Heart left ventricle (tissue), 16 donors: Measurements from ENCODE around the gene FOXL2NB. TPM values are rescaled to one million over a fixed set of nuclear protein-coding genes. Genes with fewer than 3 reads are reported as not detected.

Experiments
- ATAC-seq, 4 donors: fragments of 200-7000 bp; cut with Tn5 transposase; one replicate each; pipeline ENCODE4 v1.9.1; 2020 to 2022; ENCODE audit warnings: moderate library complexity in 4 of 4, mild to moderate bottlenecking in 3 of 4, moderate number of reproducible peaks in 1 of 4
- DNase-seq, 5 donors: peaks; one replicate each; pipeline ENCODE4 v3.0.0-alpha.2; 2020
- H3K27ac ChIP-seq, 12 donors: fragments of 200-600 bp; sonication (generic) in 4 of 12; one replicate each; pipeline versions ENCODE4 v1.5.0 to v1.8.0; 2016 to 2022; ENCODE audit warnings: mild to moderate bottlenecking in 2 of 12
- H3K27me3 ChIP-seq, 9 donors: fragments of 200-600 bp; sonication (generic) in 2 of 9; one replicate each; pipeline versions ENCODE4 v1.5.1 to v1.8.0; 2016 to 2022; ENCODE audit warnings: mild to moderate bottlenecking in 3 of 9
- H3K36me3 ChIP-seq, 9 donors: fragments of 200-600 bp; sonication (generic) in 2 of 9; one replicate each; pipeline versions ENCODE4 v1.5.0 to v1.8.0; 2018 to 2022; ENCODE audit warnings: mild to moderate bottlenecking in 2 of 9
- H3K4me1 ChIP-seq, 12 donors: fragments of 200-600 bp; sonication (generic) in 4 of 12; one replicate each; pipeline versions ENCODE4 v1.5.0 to v1.8.0; 2016 to 2022; ENCODE audit warnings: mild to moderate bottlenecking in 3 of 12
- H3K4me3 ChIP-seq, 12 donors: fragments of 200-600 bp; sonication (generic) in 4 of 12; one replicate each; pipeline versions ENCODE4 v1.5.0 to v1.8.0; 2017 to 2022; ENCODE audit warnings: mild to moderate bottlenecking in 9 of 12, moderate library complexity in 4 of 12
- H3K9me3 ChIP-seq, 12 donors: fragments of 200-600 bp; sonication (generic) in 4 of 12; one replicate each; pipeline versions ENCODE4 v1.5.0 to v1.8.0; 2016 to 2022; ENCODE audit warnings: mild to moderate bottlenecking in 1 of 12
- POLR2A ChIP-seq, 2 donors: fragments of 450-650 bp; IDR thresholded peaks; one replicate each; pipeline ENCODE4 v1.6.1; 2017; ENCODE audit warnings: antibody characterized with exemption in 2 of 2, mild to moderate bottlenecking in 2 of 2, moderate library complexity in 2 of 2
- WGBS, 4 donors: extraction: QIAGEN DNeasy Blood & Tissue Kit in 2 of 4; methylation state at CpG; one replicate each; pipeline versions ENCODE4 v1.1.5 to v1.1.7; 2013 to 2018; 5-methylcytosine and 5-hydroxymethylcytosine counted together
- intact Hi-C, 10 donors: fragments of 100-400 bp; cut with DNase I; formaldehyde crosslinking; loops; one replicate each; pipeline versions ENCODE4 v1.11.1 to v1.14.2; 2022
- polyA plus RNA-seq, 2 donors: library from polyadenylated mRNA; stranded (reverse); fragments of 200-250 nt; gene quantifications; one replicate each; pipeline ENCODE4 v1.2.3, GENCODE V29; 2013
- total RNA-seq, 9 donors: library from RNA; depleted of rRNA in 2 of 9; stranded (reverse); fragments of >200 nt in 2 of 9; fragmentation: NEBNext Ultra II Directional in 3 of 9; extraction: Animal tissue kit (Norgen Biotek cat#: 25700) in 3 of 9; gene quantifications; one replicate each; pipeline versions ENCODE4 v1.1.0 to v1.2.4, GENCODE V29; 2016 to 2023
- TF ChIP-seq, protein P1 (sequence below), 12 donors: fragments of 200-600 bp; sonication (generic) in 4 of 12; IDR thresholded peaks; one replicate each; pipeline versions ENCODE4 v1.5.0 to v1.8.0; 2018 to 2022; ENCODE audit warnings: antibody characterized with exemption in 12 of 12, mild to moderate bottlenecking in 5 of 12
- donor health status: ischemic (EF 13 %, LVEDD 7.1; RV severe dilation, severe dysfunction).
- donor health status: healthy with polysubstance abuse.
- donor health status: DM: no; HTN: yes; CAD: no.
- donor health status: DM: no; HTN: no; CAD: no.
- donor health status: ischemic (EF 25% LVEDD 6.9; RV normal size, moderate dysfunction).
- donor health status: ischemic (EF 25% LVEDD 5.7; RV mildly dilated, moderate dysfunction).
- donor health status: healthy.
- donor health status: DM: yes; HTN: yes; CAD: no.
- donor health status: ischemic (EF 35%, LVEDD 5.7; RV mildly dilated, moderate dysfunction).
- donor health status: nonischemic (EF 11% LVEDD 7.7; RV severe dilation, severe dysfunction).
- donor health status: DM: yes; HTN: yes; CAD: no.
- donor health status: PGD.
- donor health status: ischemic (EF 29% LVEDD 5.4; RV normal size, mild dysfunction).
- donor health status: nonischemic (EF 23%, LVEDD 6.1; RV moderate dilation, normal function).

The FOXL2NB gene
- total and polyA plus RNA-seq, 11 donors = 0.25 TPM; not detected in 10

DNA sequence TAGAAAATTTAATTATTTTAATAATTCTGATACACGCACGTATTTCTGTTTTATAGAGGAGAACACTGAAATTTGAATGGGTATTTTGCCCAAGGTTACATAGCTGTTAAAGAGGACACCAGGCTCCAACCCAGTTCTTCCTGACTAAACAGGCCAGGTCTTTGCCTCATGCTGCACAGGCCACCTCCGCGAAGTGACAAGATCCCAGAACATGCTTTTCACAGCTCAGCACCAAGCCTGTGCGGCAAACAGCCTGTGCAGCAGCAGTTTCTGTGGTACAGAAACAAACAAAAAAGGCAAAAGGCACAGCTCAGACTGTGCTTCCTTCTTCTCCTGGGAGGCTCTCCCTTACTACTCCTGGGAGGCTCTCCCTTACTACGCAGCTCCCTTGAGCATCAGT lies 6.6 kb upstream of the FOXL2NB start:
- H3K4me1 ChIP-seq = peaks cover 7 to 60% (median 52%) of the 10 kb centered on the region in 12 donors
- H3K36me3 ChIP-seq = no peaks in the 10 kb centered on the region
- 55 to 66% (median 63%) methylated on average over 6 of the region's 6 CpGs for WGBS, 4 donors
- TF ChIP-seq, protein P1, sequence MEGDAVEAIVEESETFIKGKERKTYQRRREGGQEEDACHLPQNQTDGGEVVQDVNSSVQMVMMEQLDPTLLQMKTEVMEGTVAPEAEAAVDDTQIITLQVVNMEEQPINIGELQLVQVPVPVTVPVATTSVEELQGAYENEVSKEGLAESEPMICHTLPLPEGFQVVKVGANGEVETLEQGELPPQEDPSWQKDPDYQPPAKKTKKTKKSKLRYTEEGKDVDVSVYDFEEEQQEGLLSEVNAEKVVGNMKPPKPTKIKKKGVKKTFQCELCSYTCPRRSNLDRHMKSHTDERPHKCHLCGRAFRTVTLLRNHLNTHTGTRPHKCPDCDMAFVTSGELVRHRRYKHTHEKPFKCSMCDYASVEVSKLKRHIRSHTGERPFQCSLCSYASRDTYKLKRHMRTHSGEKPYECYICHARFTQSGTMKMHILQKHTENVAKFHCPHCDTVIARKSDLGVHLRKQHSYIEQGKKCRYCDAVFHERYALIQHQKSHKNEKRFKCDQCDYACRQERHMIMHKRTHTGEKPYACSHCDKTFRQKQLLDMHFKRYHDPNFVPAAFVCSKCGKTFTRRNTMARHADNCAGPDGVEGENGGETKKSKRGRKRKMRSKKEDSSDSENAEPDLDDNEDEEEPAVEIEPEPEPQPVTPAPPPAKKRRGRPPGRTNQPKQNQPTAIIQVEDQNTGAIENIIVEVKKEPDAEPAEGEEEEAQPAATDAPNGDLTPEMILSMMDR (IDR thresholded peaks at IDR 0.05) = no peak
- TF ChIP-seq POLR2A (IDR thresholded peaks at IDR 0.05) = no peak
- H3K4me3 ChIP-seq = peak overlapping the region in 1 of 12 donors; percentile 5
- no peak overlapping the region for H3K27ac ChIP-seq
- DNase-seq (no peak), ATAC-seq (no peak)
- intact Hi-C loops = no loop called here
- peaks cover 88 to 100% (median 97%) of the 10 kb centered on the region in 9 donors for H3K27me3 ChIP-seq
- H3K9me3 ChIP-seq = no peaks in the 10 kb centered on the region

DNA sequence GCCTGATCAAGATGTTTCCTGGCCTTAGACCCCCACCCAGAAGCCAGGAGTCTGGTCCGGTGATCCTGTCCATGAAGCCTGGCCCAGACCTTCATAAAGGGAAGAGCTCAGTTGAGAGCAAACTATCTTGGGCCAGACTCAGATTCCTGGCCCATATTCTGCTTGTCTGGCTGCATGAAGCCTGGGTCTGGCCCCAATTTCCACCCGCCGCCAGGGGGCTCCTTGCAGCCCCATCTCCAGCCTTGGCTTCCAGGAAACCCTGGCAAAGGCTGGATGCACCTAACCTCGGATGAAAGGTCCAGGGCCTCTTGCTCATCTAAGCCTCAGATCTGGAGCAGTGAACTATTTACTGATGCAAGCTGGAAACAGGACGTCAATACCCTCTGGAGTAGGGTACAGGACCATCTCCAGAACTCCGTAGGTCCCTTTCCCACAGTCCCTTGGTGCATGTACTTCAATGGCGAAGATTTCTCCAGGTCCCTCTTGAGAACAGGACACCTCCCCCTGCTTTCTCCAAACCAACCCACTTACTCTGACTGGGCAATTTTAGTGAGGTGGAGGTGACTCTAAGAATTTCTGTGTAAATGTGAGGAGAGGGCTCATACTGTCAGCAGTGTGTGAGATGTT lies 5.6 kb upstream of the FOXL2NB start:
- peaks cover 11 to 61% (median 50%) of the 10 kb centered on the region in 12 donors for H3K4me1 ChIP-seq
- no peak for DNase-seq
- TF ChIP-seq, protein P1 (IDR thresholded peaks at IDR 0.05) = peak in 8 of 12 donors; percentile 16 to 42 (median 27)
- TF ChIP-seq POLR2A (IDR thresholded peaks at IDR 0.05) = no peak
- peak overlapping the region in 1 of 12 donors; percentile 5 for H3K4me3 ChIP-seq
- no peaks in the 10 kb centered on the region for H3K36me3 ChIP-seq
- peaks cover 94 to 100% (median 98%) of the 10 kb centered on the region in 9 donors for H3K27me3 ChIP-seq
- H3K9me3 ChIP-seq = no peaks in the 10 kb centered on the region
- WGBS, 4 donors = 49 to 78% (median 66%) methylated on average over 4 to 7 of the region's 7 CpGs
- intact Hi-C loops = no loop called here
- ATAC-seq = no peak
- no peak overlapping the region for H3K27ac ChIP-seq

DNA sequence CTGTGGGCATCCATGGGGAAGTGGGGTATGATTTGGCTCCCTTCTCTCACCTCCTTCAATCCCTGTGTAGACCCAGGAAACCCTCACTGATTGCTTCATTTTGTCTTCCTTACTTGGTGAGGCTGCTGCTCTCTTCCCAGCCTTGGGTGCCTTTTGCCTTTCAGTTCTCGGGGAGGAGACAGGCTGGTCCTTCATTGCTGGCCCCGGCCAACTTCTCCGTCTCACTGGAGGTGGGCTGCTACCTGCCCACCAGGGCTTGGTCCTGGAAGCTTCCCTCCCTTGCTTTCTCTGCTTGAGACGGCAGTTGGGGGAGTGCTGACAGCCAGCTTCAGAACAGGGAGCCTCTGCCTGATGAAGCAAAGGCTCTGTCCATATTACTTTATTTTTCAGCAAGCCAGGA lies 4.7 kb upstream of the FOXL2NB start:
- Histone ChIP-seq H3K9me3 (no peaks in the 10 kb centered on the region), H3K27me3 (peaks cover 94 to 100% (median 98%) of the 10 kb centered on the region in 9 donors), H3K36me3 (no peaks in the 10 kb centered on the region), H3K27ac (no peak overlapping the region), H3K4me1 (peaks cover 11 to 61% (median 49%) of the 10 kb centered on the region in 12 donors), H3K4me3 (no peak overlapping the region)
- intact Hi-C loops = no loop called here
- WGBS, 4 donors = 70 to 78% (median 74%) methylated on average over 4 of the region's 4 CpGs
- ATAC-seq (no peak), DNase-seq (no peak)
- TF ChIP-seq POLR2A (IDR thresholded peaks at IDR 0.05) = no peak
- TF ChIP-seq, protein P1 (IDR thresholded peaks at IDR 0.05) = no peak

DNA sequence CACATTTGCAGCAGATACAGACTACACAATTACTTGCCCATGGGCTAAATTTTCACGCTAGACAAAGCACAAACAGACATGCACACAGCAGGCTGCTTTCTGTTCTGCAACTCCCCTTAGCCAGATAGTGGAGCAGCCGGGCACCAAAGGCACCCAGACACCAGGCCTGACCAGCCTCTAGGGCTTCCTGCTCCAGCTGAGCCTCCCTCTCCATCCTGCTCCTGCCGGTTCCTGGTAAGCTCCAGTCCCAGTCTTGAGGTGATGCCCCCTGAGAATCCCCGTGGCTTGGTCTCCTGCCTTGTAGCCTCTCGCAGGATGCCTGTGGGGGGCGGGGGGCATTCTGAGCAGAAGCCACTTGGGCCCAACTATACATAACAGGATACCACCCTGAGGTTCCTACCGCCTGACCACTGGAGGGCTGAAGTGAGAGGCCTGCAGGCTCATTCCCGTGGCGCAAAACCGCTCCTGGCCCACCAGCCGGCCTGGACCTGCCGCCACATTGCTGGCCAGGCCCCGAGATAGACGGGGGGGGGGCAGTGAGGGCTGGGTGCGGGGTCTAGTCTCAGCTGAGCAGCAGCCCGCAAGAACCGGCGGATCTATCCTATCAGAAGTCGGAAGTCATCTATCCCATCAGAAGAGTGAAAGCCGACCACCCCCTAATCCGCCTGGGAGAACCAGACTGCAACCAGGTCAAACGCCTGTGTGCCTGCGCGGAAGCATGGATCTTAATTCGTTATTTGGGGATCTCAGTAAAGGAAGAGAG lies 4.0 kb upstream of the FOXL2NB start:
- intact Hi-C loops = no loop called here
- Histone ChIP-seq H3K4me1 (peaks cover 11 to 56% (median 44%) of the 10 kb centered on the region in 12 donors), H3K27me3 (peaks cover 91 to 100% (median 97%) of the 10 kb centered on the region in 9 donors), H3K4me3 (no peak overlapping the region), H3K36me3 (no peaks in the 10 kb centered on the region), H3K27ac (no peak overlapping the region), H3K9me3 (no peaks in the 10 kb centered on the region)
- WGBS, 4 donors = 15 to 22% (median 17%) methylated on average over 20 to 25 of the region's 25 CpGs
- DNase-seq (no peak), ATAC-seq (no peak)
- no peak for TF ChIP-seq POLR2A (IDR thresholded peaks at IDR 0.05)
- TF ChIP-seq, protein P1 (IDR thresholded peaks at IDR 0.05) = no peak
